Superior temporal gyrus (tissue), 1 donor: ENCODE results near the gene SLC38A6.

Experiments used
- DNase-seq: peaks from one replicate; pipeline ENCODE4 v3.0.0-alpha.2; 2016; ENCODE audit errors: extremely low spot score

The SLC38A6 gene

DNA sequence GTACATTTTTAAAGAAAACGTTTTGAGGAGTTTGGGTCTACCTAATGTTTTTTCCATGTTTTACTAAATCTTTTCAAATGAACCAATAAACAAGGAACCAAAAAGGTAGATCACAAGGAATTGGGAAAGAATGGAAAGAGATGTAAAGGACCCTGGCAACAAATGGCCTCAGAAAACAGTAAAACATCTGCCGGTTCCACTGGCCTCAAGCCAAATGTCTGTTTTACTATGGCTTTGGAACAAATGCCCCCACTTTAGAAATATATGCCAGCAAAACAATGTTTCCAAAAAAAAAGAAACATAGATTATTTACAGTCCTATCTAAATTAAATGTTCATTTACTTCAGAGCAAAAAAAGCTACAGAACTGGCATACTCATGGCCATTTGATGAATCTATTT, 3.2 kb upstream of the SLC38A6 start:
- DNase-seq = no peak

DNA sequence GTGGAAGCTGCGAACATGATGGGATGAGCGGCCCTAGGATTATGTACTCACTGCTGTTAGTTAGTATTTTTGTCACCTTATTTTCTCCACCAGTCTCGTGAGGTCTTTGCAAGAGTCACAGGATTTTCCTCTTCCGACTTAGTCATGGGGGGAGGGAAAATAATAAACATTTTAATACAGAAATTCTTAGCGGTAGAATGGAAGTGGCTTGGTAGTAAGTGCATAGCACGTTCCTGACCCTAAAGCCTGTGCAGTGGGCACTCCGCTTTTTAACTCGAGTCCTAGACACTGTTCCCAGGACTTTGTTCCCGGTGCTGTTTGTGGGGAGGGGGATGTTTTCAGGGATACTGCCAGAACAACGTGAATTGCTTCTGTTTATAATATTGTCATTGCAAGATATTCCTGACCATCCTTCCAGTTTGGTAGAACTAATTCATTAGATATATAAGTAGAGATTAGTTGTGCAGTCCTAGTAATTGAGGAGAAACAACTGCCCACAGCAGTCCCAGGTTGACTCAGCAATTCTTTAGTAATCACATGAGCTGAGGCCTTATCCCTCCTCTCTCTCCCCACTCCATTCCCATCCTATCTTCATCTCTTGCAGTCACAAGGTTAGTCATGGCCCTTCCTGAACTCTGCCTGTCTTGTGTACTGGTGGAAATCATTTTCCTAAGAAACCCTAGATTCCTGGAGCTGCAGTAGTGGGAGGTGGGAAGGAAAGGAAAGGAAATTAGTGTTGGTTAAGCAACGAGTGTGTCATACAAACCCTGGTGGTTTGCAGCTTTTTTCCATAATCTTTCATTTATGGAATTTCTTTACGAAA, 799 bp downstream of the SLC38A6 start:
- DNase-seq = no peak

- DNase-seq = no peak
These were observed 3.2 kb downstream of the SLC38A6 start for GRCh38 chr14:60984196-60984595.

DNA sequence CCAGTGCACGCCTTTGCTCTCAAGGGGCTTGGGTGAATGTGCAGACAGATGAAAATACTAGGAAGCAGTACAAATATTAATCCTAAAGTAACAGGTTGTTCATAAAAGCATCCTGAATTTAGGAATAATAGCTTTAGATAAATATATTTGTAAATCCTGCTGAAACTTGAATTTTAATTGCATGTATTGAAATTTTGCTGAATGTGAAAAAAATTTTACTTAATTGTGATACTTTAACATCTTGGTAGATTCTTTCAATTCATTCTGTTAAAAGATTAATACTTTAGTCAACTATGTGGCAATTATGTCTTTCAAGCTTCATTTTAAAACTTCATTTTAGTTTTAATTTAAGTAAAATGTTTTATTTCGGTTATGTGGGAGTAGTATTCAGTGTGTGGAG, 5.5 kb downstream of the SLC38A6 start:
- no peak for DNase-seq

- DNase-seq = no peak
These were observed 8.6 kb downstream of the SLC38A6 start for GRCh38 chr14:60989599-60989998.

GRCh38 chr14:60998617-60999016, 17.6 kb downstream of the SLC38A6 start:
- DNase-seq = no peak

DNA sequence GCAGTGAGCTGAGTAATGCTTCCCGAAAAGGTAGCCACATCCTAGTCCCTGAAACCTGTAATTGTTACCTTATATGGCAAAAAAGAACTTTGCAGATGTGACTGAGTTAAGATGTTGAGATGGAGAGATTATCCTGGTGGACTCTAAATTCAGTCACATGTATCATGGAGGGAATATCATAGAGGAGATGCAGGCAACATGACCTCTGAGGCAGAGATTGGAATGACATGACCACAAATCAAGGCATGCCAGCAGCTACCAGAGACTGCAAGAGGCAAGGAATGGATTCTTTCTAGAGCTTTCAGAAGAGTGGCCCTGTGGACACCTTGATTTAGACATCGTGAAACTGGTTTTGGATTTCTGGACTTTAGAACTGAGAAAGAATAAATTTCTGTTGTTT, 18.5 kb downstream of the SLC38A6 start:
- no peak for DNase-seq

DNA sequence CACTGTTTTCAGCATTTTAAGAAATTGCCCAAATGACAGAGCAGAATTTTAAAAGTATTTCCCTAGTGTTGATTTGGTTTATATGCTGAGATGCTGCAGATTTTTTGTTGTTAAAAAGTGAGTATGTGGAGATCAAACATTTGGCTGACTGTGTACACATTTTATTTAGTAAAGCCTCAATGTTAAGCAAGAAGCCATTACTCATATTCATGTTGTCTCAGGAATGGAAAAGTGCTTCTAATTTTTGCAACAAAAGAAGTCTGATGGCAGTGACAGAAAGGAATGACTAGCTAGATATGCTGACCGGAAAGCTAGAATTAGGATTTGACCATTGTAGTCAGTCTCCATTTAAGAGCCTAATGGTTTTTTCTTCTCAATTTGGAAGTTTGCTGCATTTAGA, 22.5 kb downstream of the SLC38A6 start:
- DNase-seq = no peak

- no peak for DNase-seq
These were observed 38.5 kb downstream of the SLC38A6 start for GRCh38 chr14:61019537-61019936.

DNA sequence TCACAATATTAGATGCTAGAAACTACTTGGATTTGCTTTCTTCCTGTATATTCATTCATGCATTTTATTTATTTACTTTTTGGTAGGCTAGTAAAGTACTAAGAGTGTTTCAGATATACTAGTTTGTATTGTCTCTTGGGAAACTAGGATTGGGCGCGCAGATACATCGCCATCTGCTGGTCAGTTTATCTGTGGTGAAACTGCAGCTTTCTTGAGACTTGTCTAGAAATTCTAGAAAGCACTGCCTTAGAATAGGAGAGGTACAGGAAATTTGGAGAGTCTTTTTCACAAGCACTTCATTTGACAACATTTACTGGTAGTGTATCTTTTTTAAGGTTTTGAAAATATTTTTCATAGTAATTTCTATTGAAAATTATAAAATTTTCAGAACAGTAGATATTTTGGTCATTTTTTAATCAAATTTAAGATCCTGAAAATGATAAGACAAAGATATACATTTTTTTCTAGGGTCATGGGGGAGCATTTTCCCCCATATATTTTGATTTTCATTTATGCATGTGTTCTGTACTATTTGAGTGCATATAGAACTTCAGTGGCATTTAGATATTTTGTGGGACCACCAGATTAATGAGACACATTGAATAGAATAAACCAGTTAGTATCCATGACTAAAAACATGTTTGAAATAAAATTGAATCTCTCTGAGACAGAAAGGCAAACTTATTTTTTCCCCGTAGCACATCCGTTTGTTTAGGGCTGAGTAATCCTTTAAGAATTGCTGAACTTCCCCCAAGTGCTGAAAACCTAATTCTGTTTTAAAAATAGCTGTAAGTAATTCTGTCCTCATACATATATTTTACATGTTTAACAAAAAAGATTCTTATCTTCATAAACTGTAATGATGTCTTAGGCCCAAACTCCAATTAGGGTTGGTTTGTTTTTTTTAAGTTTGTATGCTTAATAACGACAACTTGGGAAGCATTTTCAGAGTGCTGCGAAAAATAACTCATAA, 44.5 kb downstream of the SLC38A6 start:
- peak; percentile 89 for DNase-seq

- DNase-seq = no peak
These were observed 45.5 kb downstream of the SLC38A6 start for GRCh38 chr14:61026526-61026925.

DNA sequence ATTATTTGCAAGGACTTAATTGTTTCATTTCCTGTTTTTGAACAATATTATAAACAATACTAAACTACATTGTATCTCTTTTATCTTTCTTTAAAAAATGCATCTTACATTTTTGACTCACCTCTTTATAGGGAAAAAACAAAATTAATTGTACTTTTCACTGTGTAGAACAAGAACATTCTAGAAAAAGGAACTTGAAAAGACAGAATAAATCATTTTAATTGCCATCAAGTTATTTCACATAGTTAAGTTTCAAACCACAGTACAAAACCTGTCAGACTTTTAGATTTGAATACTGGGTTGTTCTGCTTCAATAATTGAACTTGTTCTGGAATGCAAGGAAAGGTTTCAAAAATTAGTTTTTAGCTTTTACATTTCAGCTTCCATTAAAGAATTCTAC, 50.0 kb downstream of the SLC38A6 start:
- DNase-seq = no peak

- no peak for DNase-seq
These were observed 52.0 kb downstream of the SLC38A6 start for GRCh38 chr14:61033054-61033453.

- no peak for DNase-seq
These were observed 52.8 kb downstream of the SLC38A6 start for GRCh38 chr14:61033855-61034254.

GRCh38 chr14:61034416-61035120, 53.5 kb downstream of the SLC38A6 start:
- DNase-seq = no peak

GRCh38 chr14:61037215-61037614, 56.2 kb downstream of the SLC38A6 start:
- DNase-seq = no peak

DNA sequence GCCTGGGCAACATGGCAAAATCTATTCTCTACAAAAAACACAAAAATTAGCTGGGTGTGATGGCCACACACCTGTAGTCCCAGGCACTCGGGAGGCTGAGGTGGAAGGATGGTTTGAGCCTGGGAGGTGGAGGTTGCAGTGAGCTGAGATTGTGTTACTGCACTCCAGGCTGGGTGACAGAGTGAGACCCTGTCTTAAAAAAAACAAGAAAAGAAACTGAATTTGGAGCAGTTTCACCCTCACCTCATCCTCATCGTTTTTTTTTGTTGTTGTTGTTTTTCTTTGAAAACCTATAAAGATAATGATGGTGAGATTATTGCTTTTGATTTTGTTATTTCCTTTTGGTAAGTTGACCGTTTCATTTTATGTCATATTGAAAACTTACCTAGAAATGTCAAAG, 60.7 kb downstream of the SLC38A6 start:
- no peak for DNase-seq

GRCh38 chr14:61042220-61042619, 61.2 kb downstream of the SLC38A6 start:
- no peak for DNase-seq

- no peak for DNase-seq
These were observed 62.5 kb downstream of the SLC38A6 start for GRCh38 chr14:61043506-61043905.

DNA sequence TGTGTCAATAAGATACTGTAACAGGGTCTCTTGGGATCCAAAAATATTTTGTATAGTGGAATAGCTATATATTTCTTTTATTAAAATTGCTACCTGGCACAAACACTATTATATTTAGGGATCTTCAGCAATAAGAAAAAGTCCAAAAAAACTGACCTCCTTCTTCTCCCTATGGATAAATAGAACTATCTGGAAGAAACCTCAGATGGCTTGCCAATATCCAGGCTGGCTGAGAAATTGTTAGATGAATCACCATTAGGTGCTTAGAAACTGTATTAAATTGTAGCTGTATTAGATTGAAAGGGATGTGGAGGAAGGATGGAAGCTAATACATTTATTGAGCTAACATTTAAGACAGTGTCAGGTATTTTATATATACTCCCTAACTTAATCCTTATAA, 66.0 kb downstream of the SLC38A6 start:
- DNase-seq = no peak

GRCh38 chr14:61048640-61049039, 67.6 kb downstream of the SLC38A6 start:
- no peak for DNase-seq

- no peak for DNase-seq
These were observed 69.4 kb downstream of the SLC38A6 start for GRCh38 chr14:61050417-61050816.
